HepG2 (cell line): ENCODE measurements around the gene PSRC1. TPM values are rescaled to one million over a fixed set of nuclear protein-coding genes. Genes with fewer than 3 reads are reported as not detected.

Experiments
- CENPX ChIP-seq: sonication (generic); formaldehyde crosslinking; IDR thresholded peaks from 2 replicates; pipeline ENCODE4 v1.9.0; 2021; ENCODE audit warnings: mild to moderate bottlenecking, missing genetic modification reagents, moderate library complexity
- FOSL2 ChIP-seq: sonication (generic); formaldehyde crosslinking; IDR thresholded peaks from 2 replicates; pipeline ENCODE4 v1.4.0; 2020; ENCODE audit warnings: missing genetic modification reagents
- HES4 ChIP-seq: sonication (generic); formaldehyde crosslinking; IDR thresholded peaks from 2 replicates; pipeline ENCODE4 v1.9.0; 2021; ENCODE audit warnings: mild to moderate bottlenecking, missing genetic modification reagents, borderline replicate concordance
- MEIS2 ChIP-seq: sonication (generic); formaldehyde crosslinking; IDR thresholded peaks from 2 replicates; pipeline ENCODE4 v1.9.0; 2021; ENCODE audit warnings: mild to moderate bottlenecking, missing genetic modification reagents
- NFYC ChIP-seq: IDR thresholded peaks from 2 replicates; pipeline ENCODE4 v1.6.1; 2016; ENCODE audit warnings: missing genetic modification reagents, missing compliant biosample characterization
- REXO4 ChIP-seq: sonication (generic); formaldehyde crosslinking; IDR thresholded peaks from 2 replicates; pipeline ENCODE4 v1.8.0; 2022; ENCODE audit warnings: missing genetic modification reagents, mild to moderate bottlenecking, borderline replicate concordance
- SMAD9 ChIP-seq: sonication (generic); formaldehyde crosslinking; IDR thresholded peaks from 2 replicates; pipeline ENCODE4 v1.5.1; 2020; ENCODE audit warnings: mild to moderate bottlenecking, missing genetic modification reagents
- XRCC5 ChIP-seq: fragments of 200-400 bp; formaldehyde crosslinking; optimal IDR thresholded peaks from 2 replicates; pipeline ENCODE3; 2017; ENCODE audit warnings: mild to moderate bottlenecking, low read length
- ZFY ChIP-seq: sonication (generic); formaldehyde crosslinking; IDR thresholded peaks from 2 replicates; pipeline ENCODE4 v1.4.0; 2020; ENCODE audit warnings: missing genetic modification reagents
- ZFYVE20 ChIP-seq: sonication (generic); formaldehyde crosslinking; IDR thresholded peaks from 2 replicates; pipeline ENCODE4 v1.8.0; 2023; ENCODE audit warnings: low read depth, mild to moderate bottlenecking, moderate library complexity, missing genetic modification reagents, borderline replicate concordance
- ZNF124 ChIP-seq: sonication (generic); formaldehyde crosslinking; IDR thresholded peaks from 2 replicates; pipeline ENCODE4 v1.4.0; 2020; ENCODE audit warnings: missing genetic modification reagents
- ZNF550 ChIP-seq: sonication (generic); formaldehyde crosslinking; IDR thresholded peaks from 2 replicates; pipeline ENCODE4 v1.4.0; 2020; ENCODE audit warnings: mild to moderate bottlenecking, missing genetic modification reagents, borderline replicate concordance
- polyA plus RNA-seq, 8 experiments: library from polyadenylated mRNA; depleted of rRNA in 3 of 8; stranded (reverse) in 7 of 8; unstranded in 1 of 8; fragments of >200 nt; fragmentation: Illumina TruSeq in 4 of 8; extraction: Trizol in 4 of 8; gene quantifications; 2 replicates each; pipeline versions ENCODE4 v1.2.1 to v1.2.3, GENCODE V29; 2011 to 2016; ENCODE audit warnings: low read depth in 4 of 8, missing spikeins in 1 of 8, mixed read lengths in 1 of 8; ENCODE audit not compliant: insufficient read depth in 1 of 8
- total RNA-seq, 5 experiments: library from RNA; depleted of rRNA; stranded (reverse); fragments of >200 nt; fragmentation: Illumina TruSeq; extraction: Trizol; gene quantifications; 2 replicates each; pipeline ENCODE4 v1.2.3, GENCODE V29; 2016; ENCODE audit warnings: low read depth in 1 of 5
- TF ChIP-seq, protein P1 (sequence below): sonication (generic); formaldehyde crosslinking; IDR thresholded peaks from 2 replicates; pipeline ENCODE4 v1.9.0; 2021; ENCODE audit warnings: missing genetic modification reagents, mild to moderate bottlenecking, borderline replicate concordance
- TF ChIP-seq, protein P2 (sequence below): sonication (generic); formaldehyde crosslinking; IDR thresholded peaks from 2 replicates; pipeline ENCODE4 v1.5.0; 2020; ENCODE audit warnings: missing genetic modification reagents
- TF ChIP-seq, protein P3 (sequence below): sonication (generic); formaldehyde crosslinking; IDR thresholded peaks from 2 replicates; pipeline ENCODE4 v1.9.0; 2021; ENCODE audit warnings: mild to moderate bottlenecking, missing genetic modification reagents

The PSRC1 gene
- total and polyA plus RNA-seq, 2 of the 13 experiments (the other 11 are each of a cell fraction or from before 2014, with no cell fraction given): 28.6 to 30.3 TPM

DNA sequence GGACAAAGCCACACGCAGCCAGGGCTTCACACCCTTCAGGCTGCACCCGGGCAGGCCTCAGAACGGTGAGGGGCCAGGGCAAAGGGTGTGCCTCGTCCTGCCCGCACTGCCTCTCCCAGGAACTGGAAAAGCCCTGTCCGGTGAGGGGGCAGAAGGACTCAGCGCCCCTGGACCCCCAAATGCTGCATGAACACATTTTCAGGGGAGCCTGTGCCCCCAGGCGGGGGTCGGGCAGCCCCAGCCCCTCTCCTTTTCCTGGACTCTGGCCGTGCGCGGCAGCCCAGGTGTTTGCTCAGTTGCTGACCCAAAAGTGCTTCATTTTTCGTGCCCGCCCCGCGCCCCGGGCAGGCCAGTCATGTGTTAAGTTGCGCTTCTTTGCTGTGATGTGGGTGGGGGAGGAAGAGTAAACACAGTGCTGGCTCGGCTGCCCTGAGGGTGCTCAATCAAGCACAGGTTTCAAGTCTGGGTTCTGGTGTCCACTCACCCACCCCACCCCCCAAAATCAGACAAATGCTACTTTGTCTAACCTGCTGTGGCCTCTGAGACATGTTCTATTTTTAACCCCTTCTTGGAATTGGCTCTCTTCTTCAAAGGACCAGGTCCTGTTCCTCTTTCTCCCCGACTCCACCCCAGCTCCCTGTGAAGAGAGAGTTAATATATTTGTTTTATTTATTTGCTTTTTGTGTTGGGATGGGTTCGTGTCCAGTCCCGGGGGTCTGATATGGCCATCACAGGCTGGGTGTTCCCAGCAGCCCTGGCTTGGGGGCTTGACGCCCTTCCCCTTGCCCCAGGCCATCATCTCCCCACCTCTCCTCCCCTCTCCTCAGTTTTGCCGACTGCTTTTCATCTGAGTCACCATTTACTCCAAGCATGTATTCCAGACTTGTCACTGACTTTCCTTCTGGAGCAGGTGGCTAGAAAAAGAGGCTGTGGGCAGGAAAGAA is 8.1 kb downstream of the PSRC1 start (continued):
- TF ChIP-seq, protein P1, sequence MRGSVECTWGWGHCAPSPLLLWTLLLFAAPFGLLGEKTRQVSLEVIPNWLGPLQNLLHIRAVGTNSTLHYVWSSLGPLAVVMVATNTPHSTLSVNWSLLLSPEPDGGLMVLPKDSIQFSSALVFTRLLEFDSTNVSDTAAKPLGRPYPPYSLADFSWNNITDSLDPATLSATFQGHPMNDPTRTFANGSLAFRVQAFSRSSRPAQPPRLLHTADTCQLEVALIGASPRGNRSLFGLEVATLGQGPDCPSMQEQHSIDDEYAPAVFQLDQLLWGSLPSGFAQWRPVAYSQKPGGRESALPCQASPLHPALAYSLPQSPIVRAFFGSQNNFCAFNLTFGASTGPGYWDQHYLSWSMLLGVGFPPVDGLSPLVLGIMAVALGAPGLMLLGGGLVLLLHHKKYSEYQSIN: no peak
- TF ChIP-seq, protein P2, sequence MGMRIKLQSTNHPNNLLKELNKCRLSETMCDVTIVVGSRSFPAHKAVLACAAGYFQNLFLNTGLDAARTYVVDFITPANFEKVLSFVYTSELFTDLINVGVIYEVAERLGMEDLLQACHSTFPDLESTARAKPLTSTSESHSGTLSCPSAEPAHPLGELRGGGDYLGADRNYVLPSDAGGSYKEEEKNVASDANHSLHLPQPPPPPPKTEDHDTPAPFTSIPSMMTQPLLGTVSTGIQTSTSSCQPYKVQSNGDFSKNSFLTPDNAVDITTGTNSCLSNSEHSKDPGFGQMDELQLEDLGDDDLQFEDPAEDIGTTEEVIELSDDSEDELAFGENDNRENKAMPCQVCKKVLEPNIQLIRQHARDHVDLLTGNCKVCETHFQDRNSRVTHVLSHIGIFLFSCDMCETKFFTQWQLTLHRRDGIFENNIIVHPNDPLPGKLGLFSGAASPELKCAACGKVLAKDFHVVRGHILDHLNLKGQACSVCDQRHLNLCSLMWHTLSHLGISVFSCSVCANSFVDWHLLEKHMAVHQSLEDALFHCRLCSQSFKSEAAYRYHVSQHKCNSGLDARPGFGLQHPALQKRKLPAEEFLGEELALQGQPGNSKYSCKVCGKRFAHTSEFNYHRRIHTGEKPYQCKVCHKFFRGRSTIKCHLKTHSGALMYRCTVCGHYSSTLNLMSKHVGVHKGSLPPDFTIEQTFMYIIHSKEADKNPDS (CRISPR knock-in tag): no peak
- TF ChIP-seq FOSL2 (CRISPR knock-in tag) (peak; percentile 70), ZNF550 (CRISPR knock-in tag) (no peak), REXO4 (CRISPR knock-in tag) (no peak), ZFY (peak; percentile 60; the same call in 1 of the 2 replicates), XRCC5 (peak; percentile 64), NFYC (CRISPR knock-in tag) (peak; percentile 46), HES4 (no peak), SMAD9 (no peak), CENPX (CRISPR knock-in tag) (no peak), ZFYVE20 (no peak), ZNF124 (CRISPR knock-in tag) (peak; percentile 32; the same call in 1 of the 2 replicates), MEIS2 (CRISPR knock-in tag) (peak; percentile 62; the same call in 1 of the 2 replicates)
- TF ChIP-seq, protein P3, sequence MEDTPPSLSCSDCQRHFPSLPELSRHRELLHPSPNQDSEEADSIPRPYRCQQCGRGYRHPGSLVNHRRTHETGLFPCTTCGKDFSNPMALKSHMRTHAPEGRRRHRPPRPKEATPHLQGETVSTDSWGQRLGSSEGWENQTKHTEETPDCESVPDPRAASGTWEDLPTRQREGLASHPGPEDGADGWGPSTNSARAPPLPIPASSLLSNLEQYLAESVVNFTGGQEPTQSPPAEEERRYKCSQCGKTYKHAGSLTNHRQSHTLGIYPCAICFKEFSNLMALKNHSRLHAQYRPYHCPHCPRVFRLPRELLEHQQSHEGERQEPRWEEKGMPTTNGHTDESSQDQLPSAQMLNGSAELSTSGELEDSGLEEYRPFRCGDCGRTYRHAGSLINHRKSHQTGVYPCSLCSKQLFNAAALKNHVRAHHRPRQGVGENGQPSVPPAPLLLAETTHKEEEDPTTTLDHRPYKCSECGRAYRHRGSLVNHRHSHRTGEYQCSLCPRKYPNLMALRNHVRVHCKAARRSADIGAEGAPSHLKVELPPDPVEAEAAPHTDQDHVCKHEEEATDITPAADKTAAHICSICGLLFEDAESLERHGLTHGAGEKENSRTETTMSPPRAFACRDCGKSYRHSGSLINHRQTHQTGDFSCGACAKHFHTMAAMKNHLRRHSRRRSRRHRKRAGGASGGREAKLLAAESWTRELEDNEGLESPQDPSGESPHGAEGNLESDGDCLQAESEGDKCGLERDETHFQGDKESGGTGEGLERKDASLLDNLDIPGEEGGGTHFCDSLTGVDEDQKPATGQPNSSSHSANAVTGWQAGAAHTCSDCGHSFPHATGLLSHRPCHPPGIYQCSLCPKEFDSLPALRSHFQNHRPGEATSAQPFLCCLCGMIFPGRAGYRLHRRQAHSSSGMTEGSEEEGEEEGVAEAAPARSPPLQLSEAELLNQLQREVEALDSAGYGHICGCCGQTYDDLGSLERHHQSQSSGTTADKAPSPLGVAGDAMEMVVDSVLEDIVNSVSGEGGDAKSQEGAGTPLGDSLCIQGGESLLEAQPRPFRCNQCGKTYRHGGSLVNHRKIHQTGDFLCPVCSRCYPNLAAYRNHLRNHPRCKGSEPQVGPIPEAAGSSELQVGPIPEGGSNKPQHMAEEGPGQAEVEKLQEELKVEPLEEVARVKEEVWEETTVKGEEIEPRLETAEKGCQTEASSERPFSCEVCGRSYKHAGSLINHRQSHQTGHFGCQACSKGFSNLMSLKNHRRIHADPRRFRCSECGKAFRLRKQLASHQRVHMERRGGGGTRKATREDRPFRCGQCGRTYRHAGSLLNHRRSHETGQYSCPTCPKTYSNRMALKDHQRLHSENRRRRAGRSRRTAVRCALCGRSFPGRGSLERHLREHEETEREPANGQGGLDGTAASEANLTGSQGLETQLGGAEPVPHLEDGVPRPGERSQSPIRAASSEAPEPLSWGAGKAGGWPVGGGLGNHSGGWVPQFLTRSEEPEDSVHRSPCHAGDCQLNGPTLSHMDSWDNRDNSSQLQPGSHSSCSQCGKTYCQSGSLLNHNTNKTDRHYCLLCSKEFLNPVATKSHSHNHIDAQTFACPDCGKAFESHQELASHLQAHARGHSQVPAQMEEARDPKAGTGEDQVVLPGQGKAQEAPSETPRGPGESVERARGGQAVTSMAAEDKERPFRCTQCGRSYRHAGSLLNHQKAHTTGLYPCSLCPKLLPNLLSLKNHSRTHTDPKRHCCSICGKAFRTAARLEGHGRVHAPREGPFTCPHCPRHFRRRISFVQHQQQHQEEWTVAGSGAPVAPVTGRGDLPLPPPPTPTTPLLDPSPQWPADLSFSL (CRISPR knock-in tag): 0 out of 2 replicates have a peak, but pooled peaks have one; percentile 36
